ENCODE results near the gene ACOX3.

GRCh38 chr4:8364848-8365350, 75.6 kb downstream of the ACOX3 start:
- TF ChIP-seq CTCF (IDR thresholded peaks at IDR 0.05): no peak
- no peak for TF ChIP-seq RFX5 (IDR thresholded peaks at IDR 0.05; ENCODE audit: low read length)
- TF ChIP-seq TEAD4 (IDR thresholded peaks at IDR 0.05; ENCODE audit: borderline replicate concordance, insufficient read depth): no peak
- no peak for TF ChIP-seq USF2 (IDR thresholded peaks at IDR 0.05; ENCODE audit: borderline replicate concordance, low read depth, low read length)
- no peak for TF ChIP-seq EP300 (IDR thresholded peaks at IDR 0.05; ENCODE audit: borderline replicate concordance in 1 of 2, low read depth in 1 of 2, low read length in 1 of 2)
